ENCODE data around the gene TLX2.
"Not testable (repeated sequence)": the region's sequence is repeated elsewhere in the genome, so short reads cannot be mapped to it uniquely, and the experiment has no call there.

TLX2 gene

DNA sequence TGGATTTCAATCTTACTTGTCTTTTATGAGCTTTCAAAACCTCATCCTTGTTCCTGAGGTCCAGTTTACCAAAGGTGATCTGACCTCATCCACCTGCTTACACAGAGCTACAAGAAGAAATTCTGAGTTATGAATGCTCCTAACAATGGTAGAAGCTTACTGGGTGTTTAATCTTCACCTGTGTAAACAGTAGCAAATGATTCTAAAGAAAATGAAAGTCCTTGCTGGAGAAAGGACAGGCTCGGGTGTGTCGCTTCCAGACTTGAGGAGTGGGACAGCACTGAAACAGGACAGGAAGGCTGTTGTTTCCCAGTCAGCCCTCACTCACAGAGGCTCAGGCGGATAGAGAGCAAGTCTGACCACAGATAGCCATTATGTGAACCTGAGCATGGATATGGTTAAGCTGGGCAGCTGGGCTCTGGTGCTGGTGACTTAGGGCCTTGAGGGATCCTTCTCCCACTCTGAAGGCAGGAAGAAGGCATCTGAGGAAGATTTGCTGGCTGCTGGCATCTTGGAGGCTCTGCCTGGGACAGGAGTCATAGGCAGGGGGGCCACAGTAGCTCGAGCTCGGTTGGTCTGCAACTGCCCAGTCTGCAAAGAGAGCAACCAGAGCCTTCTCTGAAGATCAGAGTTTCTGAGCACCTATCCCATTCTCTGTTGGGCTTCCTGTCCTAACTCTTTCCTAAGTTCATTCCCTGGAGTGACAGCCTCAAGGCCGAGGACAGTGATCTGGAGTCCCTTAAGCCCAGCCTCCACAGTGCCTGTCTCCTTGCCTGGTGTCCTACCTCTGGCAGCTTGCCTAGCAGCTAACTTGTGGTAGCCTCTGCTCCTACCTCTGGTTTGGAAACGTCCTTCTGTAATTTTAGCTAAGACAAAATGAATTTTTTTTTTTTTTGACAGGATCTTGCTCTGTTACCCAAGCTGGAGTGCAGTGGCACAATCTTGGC lies 44.3 kb downstream of the TLX2 start:
- no peak for DNase-seq

DNA sequence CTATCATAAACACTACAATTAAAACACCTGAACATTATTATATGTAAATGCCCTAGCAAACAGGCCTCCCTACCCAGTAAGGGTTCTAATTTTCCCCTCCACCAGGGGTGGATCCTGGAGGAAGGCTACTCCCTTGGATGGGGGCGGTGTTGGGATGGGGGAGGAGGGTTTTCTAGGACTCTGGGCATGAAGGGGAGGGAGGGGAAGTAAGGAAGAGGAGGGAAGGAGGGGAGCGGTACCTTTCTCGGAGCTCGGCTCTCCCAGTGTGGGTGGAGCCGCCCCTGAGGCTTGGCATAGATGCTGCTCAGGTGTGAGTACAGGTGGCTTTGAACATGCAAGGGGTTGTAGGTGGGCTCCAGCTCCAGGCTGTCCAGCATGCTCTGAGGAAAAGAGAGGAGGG lies 45.7 kb downstream of the TLX2 start:
- no peak for DNase-seq

DNA sequence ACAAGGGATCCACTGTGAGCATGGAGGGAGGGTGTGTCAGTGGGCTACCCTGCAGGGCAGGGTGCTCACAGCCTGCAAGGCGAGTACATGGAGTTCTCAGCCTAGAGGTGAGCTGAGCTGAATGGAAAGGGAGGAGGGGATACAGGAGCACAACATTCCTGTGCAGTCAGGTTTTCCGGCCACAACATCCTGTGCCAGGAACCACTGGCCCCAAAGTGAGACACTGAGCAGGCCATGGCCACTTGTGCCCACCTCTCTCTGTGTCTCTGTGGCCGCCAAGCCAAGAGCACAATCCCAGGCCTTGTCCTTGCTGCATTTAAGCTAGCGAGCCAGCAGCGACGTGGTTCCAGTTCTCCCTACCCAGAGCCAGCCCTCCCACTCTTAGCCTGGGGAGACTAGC lies 46.3 kb downstream of the TLX2 start:
- DNase-seq, result no peak

DNA sequence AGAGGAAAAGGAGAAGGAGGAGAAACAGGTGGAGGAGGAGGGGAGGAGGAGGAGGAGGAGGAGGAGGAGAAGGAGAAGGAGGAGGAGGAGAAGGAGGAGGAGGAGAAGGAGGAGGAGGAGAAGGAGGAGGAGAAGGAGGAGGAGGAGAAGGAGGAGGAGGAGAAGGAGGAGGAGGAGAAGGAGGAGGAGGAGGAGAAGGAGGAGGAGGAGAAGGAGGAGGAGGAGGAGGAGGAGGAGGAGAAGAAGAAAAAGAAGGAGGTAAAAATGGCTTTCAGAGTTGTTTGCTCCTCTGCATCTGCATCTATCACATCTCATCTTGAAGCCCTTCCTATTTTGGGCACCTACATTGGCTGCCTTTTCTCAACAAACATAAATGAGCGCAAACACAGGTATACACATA lies 46.8 kb downstream of the TLX2 start:
- not testable (repeated sequence) for DNase-seq

DNA sequence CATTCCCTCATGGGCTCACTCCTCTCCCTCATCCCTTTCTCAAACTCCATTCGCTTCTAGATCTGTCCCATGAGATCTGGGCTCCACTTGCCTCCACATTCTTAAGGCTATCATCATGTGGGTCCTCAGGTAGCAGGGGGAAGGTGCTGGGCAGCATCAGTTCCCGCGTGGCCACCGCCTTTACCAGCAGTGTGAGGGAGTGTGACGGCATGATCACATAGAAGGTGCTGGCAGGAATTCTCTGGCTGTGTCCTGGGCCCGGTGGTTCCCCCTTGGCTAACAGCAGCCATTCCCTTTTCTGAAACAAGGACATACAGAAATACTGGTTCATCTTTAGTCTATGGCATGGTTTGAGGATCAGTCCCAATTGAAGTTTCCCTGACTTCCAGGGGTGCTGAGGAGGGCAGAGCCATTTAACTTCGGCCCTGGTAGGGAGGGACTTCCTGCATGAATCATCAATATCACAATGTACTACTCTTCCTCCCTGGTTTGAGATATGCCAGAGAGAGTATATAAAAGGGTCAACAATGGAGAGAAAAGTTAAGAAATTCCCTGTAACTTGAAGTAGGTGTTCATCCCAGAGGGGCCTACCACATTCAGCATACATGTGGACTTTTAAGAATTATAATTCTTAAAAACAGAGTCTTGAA lies 48.0 kb downstream of the TLX2 start:
- DNase-seq, result no peak

DNA sequence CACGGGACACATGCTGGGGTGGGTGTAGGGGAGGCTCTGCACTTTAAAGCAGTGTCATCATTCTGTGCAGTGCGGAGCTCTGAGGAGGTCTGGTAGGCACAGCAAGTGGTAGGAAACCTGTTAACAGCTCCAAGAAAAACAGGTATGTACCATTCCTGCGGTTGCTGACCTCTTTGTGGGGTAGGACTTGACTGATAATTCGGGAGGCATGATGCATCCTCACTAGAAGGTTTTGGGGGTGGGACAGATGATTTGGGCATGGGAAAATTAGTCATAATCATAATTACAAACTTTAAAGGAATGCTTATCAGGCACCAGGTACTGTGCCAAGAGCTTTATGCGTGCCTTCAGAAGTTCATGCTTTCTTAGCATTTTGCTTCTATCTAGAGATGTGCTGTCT lies 50.0 kb downstream of the TLX2 start:
- no peak for DNase-seq

DNA sequence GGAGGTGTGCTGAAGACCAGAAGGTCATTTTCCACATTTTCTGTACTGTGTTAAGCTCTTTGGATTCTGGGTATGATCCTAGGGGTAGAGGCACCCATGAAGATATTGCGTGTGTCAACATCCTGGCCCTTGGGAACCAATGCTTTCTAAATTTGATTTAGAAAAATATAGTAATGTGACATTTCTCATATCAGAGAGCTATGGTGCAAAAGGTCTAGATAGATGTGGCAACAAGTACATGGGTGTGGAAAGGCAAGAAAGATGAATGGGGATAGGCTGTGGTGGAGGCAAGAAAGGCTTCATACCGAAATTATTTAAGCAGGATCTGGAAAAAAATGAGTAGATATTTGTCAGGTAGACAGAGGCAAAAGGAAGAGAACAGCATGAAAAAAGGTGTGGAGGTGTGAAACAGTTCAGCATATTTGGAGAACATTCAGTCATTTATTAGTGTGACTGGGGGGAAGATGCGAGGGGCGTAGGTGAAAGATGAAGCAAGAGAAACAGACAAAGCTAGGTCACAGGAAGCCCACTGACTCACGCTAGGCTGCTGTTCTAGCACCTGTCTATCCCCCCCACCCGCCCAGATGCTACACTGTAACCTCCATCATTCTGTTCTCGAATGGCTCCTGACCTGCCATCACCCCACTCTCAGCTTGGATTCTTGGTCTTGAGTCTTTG lies 52.0 kb downstream of the TLX2 start:
- no peak for DNase-seq

DNA sequence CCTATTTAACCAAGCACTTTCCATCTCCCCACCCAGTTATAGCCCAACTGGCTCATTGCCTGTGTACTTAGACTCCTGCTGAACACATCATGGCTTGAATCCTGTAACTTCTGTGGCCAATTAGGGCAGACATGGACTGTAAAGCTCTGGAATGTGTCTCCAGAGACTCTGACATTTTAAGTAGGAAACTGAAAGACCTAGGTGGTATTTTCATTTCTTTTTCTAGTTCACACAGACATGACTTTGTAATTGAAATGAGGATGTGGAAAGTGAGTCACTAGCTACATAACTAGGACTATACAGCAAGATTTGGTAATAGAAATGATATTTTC lies 52.5 kb downstream of the TLX2 start:
- DNase-seq, result no peak
